NCI-H2196 treated with DMSO at 0.1 percent for 48 hours (cell line): ENCODE results near the gene AP2M1.

ENCODE experiments used
- DNase-seq: peaks from one replicate; lab custom pipeline; 2025; ENCODE audit not compliant: unreplicated experiment; lab: John Stamatoyannopoulos, UW

The AP2M1 gene

DNA sequence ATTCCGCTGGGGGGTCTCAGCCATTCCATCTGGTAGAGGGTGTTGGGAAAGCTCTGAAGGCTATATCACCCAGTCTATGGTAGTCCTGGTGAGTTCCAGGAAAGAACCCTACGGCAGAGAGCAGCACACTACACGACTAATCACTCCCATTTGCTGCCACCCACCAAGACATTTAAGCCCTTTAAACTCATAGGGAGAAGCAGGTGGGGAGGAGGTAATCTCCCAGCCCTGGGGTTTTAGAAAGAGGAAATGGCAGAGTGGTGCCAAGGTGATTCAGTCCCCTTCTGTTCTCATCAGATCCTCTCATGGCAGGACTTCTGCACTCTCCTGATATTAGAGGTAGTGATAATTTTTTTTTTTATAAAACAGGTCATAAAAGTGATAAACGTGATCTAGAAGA is 44.2 kb downstream of the AP2M1 start:
- no peak for DNase-seq

DNA sequence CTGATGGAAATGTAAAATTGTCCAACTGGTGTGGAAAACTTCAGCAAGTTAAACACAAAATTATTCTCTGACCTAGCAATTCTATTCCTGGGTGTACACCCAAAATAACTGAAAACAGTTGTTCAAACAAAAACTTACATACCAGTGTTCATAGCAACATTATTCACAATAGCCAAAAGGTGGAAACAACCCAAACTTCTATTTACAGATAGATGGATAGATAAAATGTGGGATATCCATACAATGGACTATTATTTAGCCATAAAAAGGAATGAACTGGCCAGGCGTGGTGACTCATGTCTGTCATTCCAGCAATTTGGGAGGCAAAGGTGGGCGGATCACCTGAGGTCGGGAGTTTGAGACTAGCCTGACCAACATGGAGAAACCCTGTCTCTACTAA is 47.9 kb downstream of the AP2M1 start:
- no peak for DNase-seq

- DNase-seq: no peak
Observed at GRCh38 chr3:184223946-184224345, 49.3 kb downstream of the AP2M1 start.

- peak; percentile 36 for DNase-seq
Observed at GRCh38 chr3:184227481-184227935, 52.9 kb downstream of the AP2M1 start.

DNA sequence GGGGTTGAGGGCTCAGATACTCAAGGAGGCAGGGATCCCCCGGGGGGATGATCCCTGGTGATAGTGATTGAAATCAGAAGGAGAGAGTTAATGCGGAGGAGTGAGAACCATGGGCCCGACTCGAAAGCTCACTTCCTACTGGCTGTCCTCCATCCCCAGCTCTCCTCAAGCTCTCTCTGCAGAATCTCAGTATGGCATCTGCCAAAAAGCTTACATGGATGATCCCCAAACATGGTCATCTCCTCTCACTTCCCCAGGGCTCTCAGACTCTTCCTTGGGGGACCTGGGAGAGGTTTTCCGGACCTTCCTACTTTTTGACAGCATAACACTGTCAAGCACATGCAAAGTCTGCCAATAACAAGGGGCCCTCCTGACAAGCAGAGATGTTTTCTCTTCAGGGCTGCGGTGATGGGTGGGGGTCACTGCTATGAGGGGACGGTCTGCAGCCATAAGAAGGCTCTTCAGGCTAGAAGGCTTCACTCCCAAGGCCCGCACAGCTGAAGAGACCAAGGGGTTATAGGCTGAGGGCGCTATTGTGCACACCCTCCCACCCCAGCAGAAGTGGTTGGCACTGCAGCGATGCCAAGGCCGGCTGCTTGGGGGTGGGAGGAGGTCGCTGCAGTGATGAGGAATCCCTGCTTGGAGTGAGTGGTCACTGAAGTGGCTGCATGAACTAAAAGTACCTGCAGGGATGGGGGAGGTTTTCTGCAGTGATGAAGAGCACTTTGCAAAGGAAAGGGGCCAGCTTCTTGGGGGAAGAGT is 53.9 kb downstream of the AP2M1 start:
- DNase-seq: no peak

GRCh38 chr3:184229394-184230080 is 54.9 kb downstream of the AP2M1 start, which contains the start of gene VWA5B2:
TSS of gene VWA5B2 (plus strand) at chr3:184229585. CDS start at chr3:184230529, 944 bp downstream.
- DNase-seq: peak; percentile 87

DNA sequence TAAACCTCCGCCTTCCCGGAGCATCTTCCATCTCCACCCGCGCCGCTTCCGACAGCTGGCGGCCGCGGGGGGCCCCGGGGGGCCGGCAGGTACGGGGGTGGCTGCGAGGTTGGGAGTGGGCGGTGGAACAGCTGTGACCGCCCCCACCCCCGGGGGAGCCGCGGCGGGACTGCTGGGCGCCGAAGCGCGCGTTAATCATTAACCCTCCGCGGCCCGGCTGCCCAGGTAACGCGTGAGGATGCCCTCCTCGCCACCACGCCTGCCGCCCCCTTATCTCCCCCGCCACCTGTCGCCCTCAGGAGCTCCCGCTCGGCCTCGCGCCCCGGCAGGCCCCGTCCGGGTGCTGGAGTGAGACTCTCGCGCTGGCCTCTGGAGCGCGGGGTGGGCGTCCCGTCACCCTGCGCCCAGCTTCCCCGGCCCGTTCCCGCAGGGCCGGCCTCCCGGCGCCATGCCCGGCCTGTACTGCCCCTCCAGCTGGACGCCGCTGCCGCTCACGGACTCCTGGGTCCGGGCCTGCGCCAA is 55.5 kb downstream of the AP2M1 start:
- no peak for DNase-seq

GRCh38 chr3:184230603-184231528 is 56.2 kb downstream of the AP2M1 start:
- DNase-seq: peak; percentile 83

GRCh38 chr3:184231671-184232070 is 57.0 kb downstream of the AP2M1 start:
- DNase-seq: no peak

- no peak for DNase-seq
Observed at GRCh38 chr3:184233127-184233843, 58.6 kb downstream of the AP2M1 start.
